HG03354 (cell line): ENCODE data around the gene TNPO3.
A peak's percentile ranks its signal among the peaks of the same experiment; 100 is the strongest.
"Not testable (repeated sequence)": the region's sequence is repeated elsewhere in the genome, so short reads cannot be mapped to it uniquely, and the experiment has no call there.

Source experiments
- ATAC-seq: cut with Tn5 transposase; IDR thresholded peaks from one replicate; pipeline ENCODE4 v1.9.1; 2021; ENCODE audit warnings: mild to moderate bottlenecking; ENCODE audit not compliant: unreplicated experiment, poor library complexity, severe bottlenecking

TNPO3 gene

GRCh38 chr7:129024125-129024524, 30.8 kb downstream of the TNPO3 start:
- ATAC-seq = no peak

GRCh38 chr7:129021656-129022055, 33.3 kb downstream of the TNPO3 start:
- ATAC-seq = no peak

- ATAC-seq = peak; percentile 81
Observed at GRCh38 chr7:129017933-129018538, 36.9 kb downstream of the TNPO3 start.

- no peak for ATAC-seq
Observed at GRCh38 chr7:129017264-129017663, 37.6 kb downstream of the TNPO3 start.

- ATAC-seq = no peak
Observed at GRCh38 chr7:129014501-129015101, 40.3 kb downstream of the TNPO3 start.

- ATAC-seq = no peak
Observed at GRCh38 chr7:129013048-129013724, 41.7 kb downstream of the TNPO3 start.

GRCh38 chr7:129012641-129013040, 42.3 kb downstream of the TNPO3 start:
- ATAC-seq = no peak

GRCh38 chr7:129010075-129010474, 44.8 kb downstream of the TNPO3 start:
- no peak for ATAC-seq

GRCh38 chr7:129009437-129009836, 45.5 kb downstream of the TNPO3 start:
- peak; percentile 84 for ATAC-seq

GRCh38 chr7:129008645-129009414, 46.1 kb downstream of the TNPO3 start:
- peak; percentile 27 for ATAC-seq

- no peak for ATAC-seq
Observed at GRCh38 chr7:129007572-129007971, 47.3 kb downstream of the TNPO3 start.

GRCh38 chr7:129006636-129007414, 48.1 kb downstream of the TNPO3 start:
- no peak for ATAC-seq

- ATAC-seq = no peak
Observed at GRCh38 chr7:129005186-129005585, 49.7 kb downstream of the TNPO3 start.

GRCh38 chr7:128997181-128997580, 57.7 kb downstream of the TNPO3 start:
- ATAC-seq = no peak

- not testable (repeated sequence) for ATAC-seq
Observed at GRCh38 chr7:128994560-128994959, 60.4 kb downstream of the TNPO3 start.

GRCh38 chr7:128993419-128993818, 61.5 kb downstream of the TNPO3 start:
- ATAC-seq = no peak

- no peak for ATAC-seq
Observed at GRCh38 chr7:128989961-128990360, 65.0 kb downstream of the TNPO3 start.

- no peak for ATAC-seq
Observed at GRCh38 chr7:128988372-128988771, 66.5 kb downstream of the TNPO3 start.

- ATAC-seq = no peak
Observed at GRCh38 chr7:128986609-128987008, 68.3 kb downstream of the TNPO3 start.

- ATAC-seq = no peak
Observed at GRCh38 chr7:128985660-128986059, 69.3 kb downstream of the TNPO3 start.
